ENCODE results near the gene NEURL1B. TPM values are rescaled to one million over a fixed set of nuclear protein-coding genes. Genes with fewer than 3 reads are reported as not detected.

NEURL1B gene
- polyA plus RNA-seq, 1 donor from 2014 or later, result 12.7 TPM

GRCh38 chr5:172644711-172645110 lies 3.6 kb downstream of the NEURL1B start:
- Histone ChIP-seq H3K4me3 (ENCODE audit: low read length) (no peak overlapping the region), H4K20me1 (ENCODE audit: insufficient read depth) (no peaks in the 10 kb centered on the region), H3K27ac (ENCODE audit: low read length) (no peak overlapping the region)

GRCh38 chr5:172645271-172646055 lies 4.4 kb downstream of the NEURL1B start:
- H3K27ac ChIP-seq (ENCODE audit: low read length), result no peak overlapping the region
- no peak for TF ChIP-seq REST (IDR thresholded peaks at IDR 0.05; ENCODE audit: borderline replicate concordance)
- TF ChIP-seq EZH2 (IDR thresholded peaks at IDR 0.05; ENCODE audit: borderline replicate concordance, insufficient read depth, low read length, poor library complexity, severe bottlenecking), result no peak
- no peak for TF ChIP-seq CTCF (IDR thresholded peaks at IDR 0.05; ENCODE audit: poor library complexity, severe bottlenecking)
- TF ChIP-seq SMC3 (conservative IDR thresholded peaks at IDR 0.05; ENCODE audit: poor library complexity), result no peak

More at GRCh38 chr5:172644711-172645110, 3.6 kb downstream of the NEURL1B start:
- no peaks in the 10 kb centered on the region for H3K27me3 ChIP-seq (ENCODE audit: insufficient read depth, low read depth, low read length)
- no peak overlapping the region for H3K4me2 ChIP-seq (ENCODE audit: low read length)
- no peaks in the 10 kb centered on the region for H3F3A ChIP-seq (ENCODE audit: insufficient read depth, low read length, poor library complexity, severe bottlenecking)
- TF ChIP-seq RAD21 (conservative IDR thresholded peaks at IDR 0.05), result no peak
- TF ChIP-seq EZH2 (IDR thresholded peaks at IDR 0.05; ENCODE audit: borderline replicate concordance, insufficient read depth, low read length, poor library complexity, severe bottlenecking), result no peak
- no peak for TF ChIP-seq EP300 (conservative IDR thresholded peaks at IDR 0.05; ENCODE audit: poor library complexity, severe bottlenecking)
- no peak for TF ChIP-seq CTCF (IDR thresholded peaks at IDR 0.05; ENCODE audit: poor library complexity, severe bottlenecking)
- no peak for TF ChIP-seq SMC3 (conservative IDR thresholded peaks at IDR 0.05; ENCODE audit: poor library complexity)
- no peak for TF ChIP-seq REST (IDR thresholded peaks at IDR 0.05; ENCODE audit: borderline replicate concordance)
- no peak for TF ChIP-seq TAF1 (IDR thresholded peaks at IDR 0.05; ENCODE audit: low read depth)
- TF ChIP-seq POLR2AphosphoS5 (IDR thresholded peaks at IDR 0.05), result no peak
- no peak for TF ChIP-seq MXI1 (conservative IDR thresholded peaks at IDR 0.05; ENCODE audit: poor library complexity, severe bottlenecking)
- no peak overlapping the region for H2AFZ ChIP-seq (ENCODE audit: low read depth, low read length)
- peaks cover 11% of the 10 kb centered on the region for H3K79me2 ChIP-seq (replicated peaks; ENCODE audit: insufficient read depth, low read length)
- no peaks in the 10 kb centered on the region for H3K9me3 ChIP-seq (ENCODE audit: low read length)
- H3K9ac ChIP-seq (ENCODE audit: low read length), result no peak overlapping the region
- H3K9me2 ChIP-seq (ENCODE audit: insufficient read depth, low read length), result no peaks in the 10 kb centered on the region
- no peaks in the 10 kb centered on the region for H3K36me3 ChIP-seq (ENCODE audit: insufficient read depth, low read length)

More at GRCh38 chr5:172645271-172646055, 4.4 kb downstream of the NEURL1B start:
- Histone ChIP-seq H3K9me2 (ENCODE audit: insufficient read depth, low read length) (no peaks in the 10 kb centered on the region), H3K27me3 (ENCODE audit: insufficient read depth, low read depth, low read length) (no peaks in the 10 kb centered on the region), H3K4me2 (ENCODE audit: low read length) (no peak overlapping the region), H3K9me3 (ENCODE audit: low read length) (no peaks in the 10 kb centered on the region), H3K4me3 (ENCODE audit: low read length) (no peak overlapping the region), H3K36me3 (ENCODE audit: insufficient read depth, low read length) (no peaks in the 10 kb centered on the region), H2AFZ (ENCODE audit: low read depth, low read length) (no peak overlapping the region), H3K9ac (ENCODE audit: low read length) (no peak overlapping the region), H4K20me1 (ENCODE audit: insufficient read depth) (no peaks in the 10 kb centered on the region), H3F3A (ENCODE audit: insufficient read depth, low read length, poor library complexity, severe bottlenecking) (no peaks in the 10 kb centered on the region), H3K79me2 (replicated peaks; ENCODE audit: insufficient read depth, low read length) (peaks cover 11% of the 10 kb centered on the region)
